SK-N-SH (cell line): ENCODE results near the gene ATG16L2. TPM values are rescaled to one million over a fixed set of nuclear protein-coding genes. Genes with fewer than 3 reads are reported as not detected.

Experiments used
- CTCF ChIA-PET: fragments of 300-600, 350-600 bp; formaldehyde crosslinking; extraction: SDS; loops from one replicate; lab custom pipeline; 2021; lab: Yijun Ruan, JAX
- POLR2A ChIA-PET: fragments of 350-600 bp; sonication (Branson Sonifier 250); formaldehyde crosslinking; extraction: SDS; loops from one replicate; lab custom pipeline; 2020; ENCODE audit warnings: antibody characterized with exemption, inconsistent platforms; lab: Yijun Ruan, JAX
- DNase-seq: peaks from one replicate; pipeline ENCODE4 v3.0.0; 2012
- H2AFZ ChIP-seq: fragments of 200-600 bp; sonication (generic); 2 replicates; pipeline ENCODE4 v1.8.1; 2016; ENCODE audit warnings: antibody characterized with exemption, mild to moderate bottlenecking, low read depth
- H3F3A ChIP-seq: fragments of 200-600 bp; sonication (generic); replicated peaks from 2 replicates; pipeline ENCODE3; 2016; ENCODE audit warnings: antibody characterized with exemption, mild to moderate bottlenecking; ENCODE audit not compliant: insufficient read depth
- H3K27ac ChIP-seq, 2 experiments: fragments of 200-500 bp in 1 of 2; fragments of 200-600 bp in 1 of 2; sonication (Bioruptor generic) in 1 of 2; sonication (generic), shearing (Covaris generic) in 1 of 2; 2 replicates each; pipeline versions ENCODE4 v1.5.1 to v1.6.1; 2014 to 2016; ENCODE audit warnings: low read depth in 2 of 2, inconsistent platforms in 1 of 2, low read length in 1 of 2, mild to moderate bottlenecking in 1 of 2, mixed read lengths in 1 of 2
- H3K27me3 ChIP-seq: fragments of 200-600 bp; sonication (generic), shearing (Covaris generic); 2 replicates; pipeline ENCODE4 v1.6.1; 2016; ENCODE audit warnings: mixed run types; ENCODE audit not compliant: insufficient read depth
- H3K36me3 ChIP-seq, 2 experiments: fragments of 200-500 bp in 1 of 2; fragments of 200-600 bp in 1 of 2; sonication (Bioruptor generic) in 1 of 2; sonication (generic) in 1 of 2; replicated peaks in 1 of 2; 2 replicates each; pipeline versions ENCODE3 to v1.5.1; 2014 to 2016; ENCODE audit warnings: low read length in 1 of 2, mild to moderate bottlenecking in 1 of 2; ENCODE audit not compliant: insufficient read depth in 2 of 2, control insufficient read depth in 1 of 2
- H3K4me1 ChIP-seq, 2 experiments: fragments of 200-500 bp in 1 of 2; fragments of 200-600 bp in 1 of 2; sonication (Bioruptor generic) in 1 of 2; sonication (generic), shearing (Covaris generic) in 1 of 2; 2 replicates each; pipeline versions ENCODE4 v1.5.1 to v1.6.1; 2014 to 2016; ENCODE audit warnings: low read depth in 1 of 2, low read length in 1 of 2, mixed run types in 1 of 2; ENCODE audit not compliant: insufficient read depth in 2 of 2, control insufficient read depth in 1 of 2
- H3K4me2 ChIP-seq: fragments of 200-600 bp; sonication (generic), shearing (Covaris generic); 2 replicates; pipeline ENCODE4 v1.6.1; 2017; ENCODE audit warnings: mixed run types
- H3K4me3 ChIP-seq, 2 experiments: fragments of 200-500 bp in 1 of 2; fragments of 200-600 bp in 1 of 2; sonication (Bioruptor generic) in 1 of 2; sonication (generic), shearing (Covaris generic) in 1 of 2; 2 replicates each; pipeline versions ENCODE4 v1.5.1 to v1.8.1; 2014 to 2016; ENCODE audit warnings: low read depth in 2 of 2, inconsistent platforms in 1 of 2, low read length in 1 of 2, mild to moderate bottlenecking in 1 of 2, mixed read lengths in 1 of 2, moderate library complexity in 1 of 2
- H3K79me2 ChIP-seq: fragments of 200-600 bp; sonication (generic); 2 replicates; pipeline ENCODE4 v1.8.1; 2017; ENCODE audit warnings: mild to moderate bottlenecking; ENCODE audit not compliant: insufficient read depth
- H3K9ac ChIP-seq: fragments of 200-600 bp; sonication (generic); 2 replicates; pipeline ENCODE4 v1.6.1; 2017; ENCODE audit warnings: mixed run types
- H3K9me2 ChIP-seq: fragments of 200-600 bp; sonication (generic); 2 replicates; pipeline ENCODE4 v1.6.1; 2017; ENCODE audit warnings: mixed run types
- H3K9me3 ChIP-seq: fragments of 200-600 bp; sonication (generic); 2 replicates; pipeline ENCODE4 v1.6.1; 2017; ENCODE audit warnings: mixed run types, mild to moderate bottlenecking, moderate library complexity
- H4K20me1 ChIP-seq: fragments of 200-600 bp; sonication (generic); 2 replicates; pipeline ENCODE4 v1.6.1; 2017; ENCODE audit warnings: mild to moderate bottlenecking, mixed run types; ENCODE audit not compliant: insufficient read depth
- CHD2 ChIP-seq: fragments of 150-350 bp; IDR thresholded peaks from 2 replicates; pipeline ENCODE4 v1.6.1; 2018; ENCODE audit warnings: low read length; ENCODE audit not compliant: partially characterized antibody
- ELF1 ChIP-seq: IDR thresholded peaks from 2 replicates; pipeline ENCODE4 v1.4.0; 2012
- EZH2phosphoT487 ChIP-seq: fragments of 200-600 bp; sonication (generic); IDR thresholded peaks from 2 replicates; pipeline ENCODE4 v1.6.1; 2017; ENCODE audit warnings: low read depth, mixed run types, mild to moderate bottlenecking, antibody characterized with exemption, moderate library complexity, borderline replicate concordance
- IRF3 ChIP-seq: fragments of 150-350 bp; IDR thresholded peaks from 2 replicates; pipeline ENCODE4 v1.6.1; 2016; ENCODE audit warnings: mild to moderate bottlenecking, low read depth, low read length
- MAX ChIP-seq: IDR thresholded peaks from 2 replicates; pipeline ENCODE4 v1.4.0; 2012; ENCODE audit warnings: low read depth
- MEF2A ChIP-seq: IDR thresholded peaks from 2 replicates; pipeline ENCODE4 v1.4.0; 2012; ENCODE audit warnings: low read depth, borderline replicate concordance
- MXI1 ChIP-seq: IDR thresholded peaks from 2 replicates; pipeline ENCODE4 v1.6.1; 2012; ENCODE audit warnings: mild to moderate bottlenecking, low read depth, low read length, improper control_type of control experiment
- NFIC ChIP-seq: IDR thresholded peaks from 2 replicates; pipeline ENCODE4 v1.4.0; 2012; ENCODE audit warnings: borderline replicate concordance
- PBX3 ChIP-seq: IDR thresholded peaks from 2 replicates; pipeline ENCODE4; 2012
- POLR2AphosphoS5 ChIP-seq: IDR thresholded peaks from 2 replicates; pipeline ENCODE4 v1.6.1; 2012; ENCODE audit warnings: low read depth, low read length
- RAD21 ChIP-seq: IDR thresholded peaks from 2 replicates; pipeline ENCODE4 v1.6.1; 2012; ENCODE audit warnings: mild to moderate bottlenecking, low read length
- RCOR1 ChIP-seq: fragments of 150-350 bp; IDR thresholded peaks from 2 replicates; pipeline ENCODE4 v1.6.1; 2017; ENCODE audit warnings: antibody characterized with exemption, low read length
- RXRA ChIP-seq: IDR thresholded peaks from 2 replicates; pipeline ENCODE4 v1.4.0; 2012; ENCODE audit warnings: low read depth, mild to moderate bottlenecking, borderline replicate concordance
- SIN3A ChIP-seq: IDR thresholded peaks from 2 replicates; pipeline ENCODE4 v1.6.1; 2012; ENCODE audit warnings: low read depth, mild to moderate bottlenecking, low read length, moderate library complexity, borderline replicate concordance
- SMC3 ChIP-seq: IDR thresholded peaks from 2 replicates; pipeline ENCODE4 v1.6.1; 2012; ENCODE audit warnings: low read depth, low read length, improper control_type of control experiment
- USF1 ChIP-seq: IDR thresholded peaks from 2 replicates; pipeline ENCODE4 v1.4.0; 2012; ENCODE audit warnings: low read depth, borderline replicate concordance
- ZBTB33 ChIP-seq: IDR thresholded peaks from 2 replicates; pipeline ENCODE4 v1.4.0; 2012; ENCODE audit warnings: low read depth, borderline replicate concordance
- WGBS: methylation state at CpG from one replicate; pipeline ENCODE4 v1.1.6; 2017; ENCODE audit warnings: low lambda C conversion rate; 5-methylcytosine and 5-hydroxymethylcytosine counted together
- polyA plus RNA-seq, 3 experiments: library from polyadenylated mRNA; depleted of rRNA; stranded (reverse); fragments of >200 nt; gene quantifications; 2 replicates each; pipeline ENCODE4 v1.2.3, GENCODE V29; 2012

ATG16L2 gene
- polyA plus RNA-seq, 1 of the 3 experiments (the other 2 are of a cell fraction): 26.9 TPM

GRCh38 chr11:72780296-72781062, 33.7 kb upstream of the ATG16L2 start:
- Histone ChIP-seq H3K4me1 (peaks cover 3 to 54% of the 10 kb centered on the region in 2 experiments; a peak in 2 of 4 replicates), H3K79me2 (no peaks in the 10 kb centered on the region), H3K9me2 (no peaks in the 10 kb centered on the region), H4K20me1 (no peaks in the 10 kb centered on the region), H3K9me3 (no peaks in the 10 kb centered on the region), H3K36me3 (no peaks in the 10 kb centered on the region), H3K27ac (no peak overlapping the region), H3K4me3 (peak overlapping the region; percentile 46 to 54), H3K27me3 (no peaks in the 10 kb centered on the region), H2AFZ (no peak overlapping the region), H3F3A (no peaks in the 10 kb centered on the region), H3K4me2 (peak overlapping the region; percentile 87), H3K9ac (no peak overlapping the region)
- DNase-seq: no peak
- WGBS: 100% methylated on average over 9 of the region's 10 CpGs
- POLR2A ChIA-PET: no interaction called here
- CTCF ChIA-PET: interaction anchor here (1.4 to 4.3 kb wide), 4 partner anchors 9 to 56 kb away, joined by 3 to 43 read pairs (median 14); partner anchors contain the start of gene STARD10
- TF ChIP-seq NFIC: no peak
- TF ChIP-seq RCOR1: no peak
- no peak for TF ChIP-seq ZBTB33
- no peak for TF ChIP-seq USF1
- TF ChIP-seq RAD21: no peak
- TF ChIP-seq MXI1: no peak
- no peak for TF ChIP-seq RXRA
- no peak for TF ChIP-seq SMC3
- no peak for TF ChIP-seq MAX
- no peak for TF ChIP-seq POLR2AphosphoS5

- peak overlapping the region; percentile 87 for H3K4me2 ChIP-seq
- no peaks in the 10 kb centered on the region for H3K9me3 ChIP-seq
- TF ChIP-seq PBX3: no peak
- no peak for TF ChIP-seq SMC3
- no peak for TF ChIP-seq RXRA
- no peak for TF ChIP-seq EZH2phosphoT487
- no peak for TF ChIP-seq MEF2A
- TF ChIP-seq CHD2: no peak
- no peak for TF ChIP-seq RCOR1
- TF ChIP-seq SIN3A: no peak
- TF ChIP-seq IRF3: no peak
- TF ChIP-seq ELF1: no peak
- TF ChIP-seq MAX: no peak
- TF ChIP-seq ZBTB33: no peak
- H3K4me1 ChIP-seq: peaks cover 3 to 54% of the 10 kb centered on the region in 2 experiments; a peak in 2 of 4 replicates
- H3F3A ChIP-seq: no peaks in the 10 kb centered on the region
- no peak overlapping the region for H2AFZ ChIP-seq
- H3K4me3 ChIP-seq: peak overlapping the region; percentile 46 to 54
- ChIA-PET CTCF (interaction anchor here (1.4 to 4.3 kb wide), 4 partner anchors 9 to 56 kb away, joined by 3 to 43 read pairs (median 14); partner anchors contain the start of gene STARD10), POLR2A (no interaction called here)
- DNase-seq: no peak
- H4K20me1 ChIP-seq: no peaks in the 10 kb centered on the region
- 66% methylated on average over 15 of the region's 17 CpGs for WGBS
- H3K27ac ChIP-seq: no peak overlapping the region
- no peaks in the 10 kb centered on the region for H3K27me3 ChIP-seq
- H3K9me2 ChIP-seq: no peaks in the 10 kb centered on the region
- no peaks in the 10 kb centered on the region for H3K36me3 ChIP-seq
- H3K9ac ChIP-seq: no peak overlapping the region
- no peaks in the 10 kb centered on the region for H3K79me2 ChIP-seq
These were observed 33.2 kb upstream of the ATG16L2 start for GRCh38 chr11:72781063-72781312.
